HG02588 (cell line): ENCODE measurements around the gene PNP.
"Not testable (repeated sequence)": the region's sequence is repeated elsewhere in the genome, so short reads cannot be mapped to it uniquely, and the experiment has no call there.

Experiments
- ATAC-seq: cut with Tn5 transposase; IDR thresholded peaks from one replicate; pipeline ENCODE4 v1.9.1; 2021; ENCODE audit warnings: mild to moderate bottlenecking, moderate library complexity; ENCODE audit not compliant: unreplicated experiment

Gene PNP

DNA sequence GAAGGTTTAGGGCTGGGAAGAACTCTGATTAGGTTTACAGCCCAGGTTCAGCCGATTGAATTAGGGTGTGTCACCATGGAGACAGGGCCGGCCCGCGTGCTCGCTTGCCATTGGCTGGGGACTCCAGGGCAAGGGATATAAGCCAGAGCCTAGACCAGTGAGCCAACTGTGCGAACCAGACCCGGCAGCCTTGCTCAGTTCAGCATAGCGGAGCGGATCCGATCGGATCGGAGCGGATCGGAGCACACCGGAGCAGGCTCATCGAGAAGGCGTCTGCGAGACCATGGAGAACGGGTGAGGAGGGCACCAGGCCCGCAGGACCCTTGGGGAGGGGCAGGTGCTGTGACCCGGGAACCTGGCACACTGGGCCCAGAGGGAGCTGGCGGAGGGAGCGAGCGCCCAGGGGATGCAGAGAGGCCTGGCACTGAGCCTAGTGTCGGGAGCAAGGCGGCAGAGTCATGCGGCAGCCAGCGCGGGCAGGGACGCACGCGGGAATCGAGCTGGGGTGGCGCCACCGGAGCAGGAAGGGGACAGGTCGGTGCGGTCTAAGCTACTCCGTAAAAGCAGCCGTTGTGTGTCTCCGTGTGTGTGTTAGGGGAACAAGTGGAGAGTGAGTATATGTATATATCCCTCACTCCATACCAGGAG lies at the start of gene PNP:
PNP (plus strand) TSS at position 165 of the 648 bp plus-strand sequence; CDS start at position 284, 119 bp downstream.
- peak; percentile 96 for ATAC-seq

DNA sequence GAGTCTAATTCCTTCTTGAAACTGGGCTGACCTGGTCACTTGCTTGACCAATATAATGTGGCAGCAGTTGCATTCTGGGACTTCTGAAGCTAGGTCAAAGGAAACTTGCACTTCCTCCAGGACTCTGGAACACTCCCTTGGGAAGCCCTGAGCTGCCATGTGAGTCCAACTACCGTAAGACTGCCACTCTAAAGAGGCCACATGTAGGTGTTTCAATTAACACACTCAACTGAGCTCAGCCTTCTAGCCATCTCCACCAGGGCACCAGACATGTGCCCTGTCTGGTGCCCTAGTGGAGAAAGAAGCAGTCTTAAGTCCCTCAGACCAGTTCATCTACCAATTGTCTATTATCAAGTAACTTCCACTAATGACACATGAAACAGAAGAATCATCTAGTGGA lies 49.8 kb upstream of the PNP start:
- ATAC-seq: no peak

GRCh38 chr14:20421267-20421666 lies 47.9 kb upstream of the PNP start:
- ATAC-seq: no peak

- no peak for ATAC-seq
These were observed 46.3 kb upstream of the PNP start for GRCh38 chr14:20422886-20423285.

GRCh38 chr14:20424851-20425250 lies 44.4 kb upstream of the PNP start:
- ATAC-seq: no peak

DNA sequence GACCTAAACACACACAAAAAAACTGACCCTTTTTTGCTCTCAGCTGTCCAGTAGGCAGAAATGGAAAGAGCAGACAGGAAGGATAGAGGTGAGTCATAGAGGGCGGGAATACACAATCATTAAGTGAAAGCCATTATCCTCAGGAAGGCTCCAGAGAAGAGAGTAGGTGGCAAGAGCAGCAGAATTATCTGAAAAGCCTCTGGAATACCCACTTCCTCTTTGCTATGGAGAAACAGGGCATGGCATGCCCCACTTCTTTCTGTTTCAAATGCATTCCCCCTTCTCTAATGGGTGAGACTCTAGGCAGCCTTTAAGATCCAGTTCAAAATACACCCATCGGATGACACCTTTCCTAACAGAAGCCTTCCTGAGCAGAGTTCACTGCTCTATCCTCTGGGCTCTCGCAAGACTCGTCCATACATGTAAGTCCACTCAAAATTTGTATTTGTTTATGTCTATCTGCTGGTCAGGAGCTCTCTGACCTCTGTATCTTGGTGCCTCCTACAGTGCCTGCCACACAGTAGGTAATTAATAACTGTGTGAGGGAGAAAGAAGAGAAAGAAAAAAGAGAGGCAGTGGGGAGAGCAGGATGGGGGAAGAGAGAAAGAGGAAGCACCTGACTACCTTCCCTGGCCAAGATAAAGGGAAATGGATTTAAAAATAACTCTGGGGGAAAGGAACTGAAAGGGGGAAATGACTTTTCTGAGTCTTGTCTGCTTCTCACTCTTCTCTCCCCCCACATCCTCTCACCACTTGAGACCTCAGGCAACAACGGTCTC lies 41.8 kb upstream of the PNP start:
- ATAC-seq: peak; percentile 71

DNA sequence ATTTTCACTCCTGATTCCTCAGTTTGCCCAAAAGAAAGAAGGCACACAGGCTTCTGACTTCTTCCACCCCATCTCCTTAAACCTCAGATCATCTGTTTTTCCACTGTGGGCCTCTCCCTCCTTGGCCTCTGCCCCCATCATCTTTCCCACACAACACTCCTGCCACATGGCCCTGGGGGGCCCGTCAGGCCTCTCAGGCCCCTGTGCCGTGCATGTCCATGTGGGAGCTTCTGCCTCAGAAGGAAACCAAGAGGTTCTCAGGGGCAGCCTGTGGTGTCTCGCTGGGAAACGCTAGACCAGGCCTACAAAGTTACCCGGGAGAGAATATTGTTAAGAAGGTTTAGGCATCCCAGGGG lies 41.2 kb upstream of the PNP start:
- ATAC-seq: peak; percentile 27

DNA sequence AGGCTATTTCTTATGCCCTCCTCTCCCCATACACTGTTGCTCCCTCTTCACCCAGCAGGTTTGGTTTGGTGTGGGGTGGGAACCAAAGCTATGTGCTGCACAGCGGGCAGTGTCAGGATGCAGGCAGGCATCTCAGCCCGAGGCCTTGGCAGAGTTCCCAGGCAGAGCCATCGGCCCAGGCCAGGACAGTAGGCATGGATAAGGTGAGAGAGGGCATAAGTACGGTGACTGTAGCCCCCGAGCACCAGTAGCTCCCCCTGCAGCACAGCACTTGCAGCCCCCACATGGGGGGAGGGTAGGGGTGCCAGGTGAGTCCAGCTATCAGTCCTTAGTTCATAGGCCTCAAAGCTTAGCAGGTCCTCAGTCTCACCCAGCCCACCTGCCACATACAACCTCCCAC lies 40.4 kb upstream of the PNP start:
- ATAC-seq: no peak

GRCh38 chr14:20429801-20430669 lies 39.2 kb upstream of the PNP start:
- ATAC-seq: no peak

DNA sequence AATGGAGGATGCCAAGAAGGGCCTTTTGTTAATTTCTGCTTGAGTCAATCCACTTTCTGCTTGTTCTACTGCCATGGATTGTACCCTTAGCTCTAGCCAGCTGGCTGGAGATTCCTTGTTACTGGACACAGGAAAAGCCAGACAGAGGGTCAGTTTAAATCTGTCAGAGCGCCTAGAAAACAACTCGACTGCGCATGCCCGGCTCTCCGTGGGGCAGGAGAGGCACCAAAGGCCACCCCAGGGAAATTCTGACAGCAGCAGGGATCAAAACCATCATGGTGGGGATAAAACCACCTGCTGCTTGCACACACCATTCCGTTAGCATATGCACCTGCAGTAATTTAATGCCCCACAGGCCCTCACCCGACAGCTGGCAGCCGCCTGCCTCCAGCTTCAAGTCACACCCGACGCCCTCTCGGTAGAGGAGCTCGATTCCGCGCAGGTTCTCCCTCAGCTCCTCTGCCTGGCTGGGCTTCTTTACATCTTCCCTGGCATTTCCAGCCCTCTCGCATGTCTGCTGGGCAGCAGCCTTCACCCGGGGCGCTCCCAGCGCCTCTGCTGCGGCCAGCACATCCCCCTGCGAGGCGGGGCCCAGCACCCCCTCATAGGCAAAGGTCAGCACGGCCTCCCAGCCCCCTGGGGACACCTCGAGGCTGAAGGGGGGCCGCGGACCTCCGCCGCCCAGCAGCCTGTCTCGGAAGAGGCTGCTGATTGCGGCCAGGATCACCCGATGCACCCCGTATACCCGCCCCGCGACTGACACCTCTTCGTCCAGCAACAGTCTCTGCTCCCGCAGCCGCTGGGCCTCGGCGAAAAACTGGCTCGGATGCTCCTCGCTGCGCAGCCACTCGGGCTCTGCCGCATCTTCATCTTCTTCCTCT lies 34.3 kb upstream of the PNP start:
- ATAC-seq: no peak

DNA sequence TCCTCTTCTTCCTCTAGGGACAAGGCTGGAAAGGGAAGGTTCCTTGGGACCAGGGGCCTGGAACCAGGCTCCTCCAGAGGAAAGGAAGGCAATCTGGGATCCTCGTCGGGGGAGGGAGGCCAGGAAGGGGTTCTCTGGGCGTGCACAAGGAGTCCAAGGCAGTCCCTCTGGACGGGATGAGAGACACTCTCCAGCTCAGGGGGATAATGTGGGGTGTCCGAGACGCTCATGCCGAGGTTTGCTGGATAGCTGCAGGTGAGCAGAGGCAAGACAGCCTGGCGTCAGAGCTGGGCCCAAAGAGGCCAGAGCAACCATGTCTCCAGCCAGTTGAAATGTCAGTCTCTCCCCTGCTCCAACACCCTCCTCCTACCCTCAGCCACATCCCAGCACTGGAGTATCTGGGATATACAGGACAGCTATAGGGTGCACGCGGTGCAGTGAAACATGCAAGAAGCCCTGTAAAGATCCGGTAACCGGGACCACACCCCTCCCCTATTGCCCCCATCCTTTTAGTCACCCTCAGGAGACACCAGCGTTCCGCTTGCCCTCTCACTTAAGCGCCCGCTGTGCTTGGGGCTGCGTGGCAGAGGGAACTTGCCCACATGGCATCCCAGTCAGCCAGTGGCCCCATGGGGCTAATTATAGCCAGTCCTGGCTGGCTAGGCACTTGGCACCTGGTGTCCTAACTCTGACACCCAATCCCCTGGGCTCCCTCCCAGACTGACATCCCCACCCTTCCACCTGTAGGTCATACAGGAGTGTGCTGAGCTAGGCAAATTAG lies 33.4 kb upstream of the PNP start, which contains the start of gene KLHL33:
KLHL33 (minus strand) TSS at position 585 of the 781 bp plus-strand sequence; CDS start at position 230, 355 bp downstream.
- ATAC-seq: no peak

- ATAC-seq: no peak
These were observed 32.8 kb upstream of the PNP start for GRCh38 chr14:20436363-20436755.

GRCh38 chr14:20438664-20439063 lies 30.5 kb upstream of the PNP start:
- ATAC-seq: no peak

DNA sequence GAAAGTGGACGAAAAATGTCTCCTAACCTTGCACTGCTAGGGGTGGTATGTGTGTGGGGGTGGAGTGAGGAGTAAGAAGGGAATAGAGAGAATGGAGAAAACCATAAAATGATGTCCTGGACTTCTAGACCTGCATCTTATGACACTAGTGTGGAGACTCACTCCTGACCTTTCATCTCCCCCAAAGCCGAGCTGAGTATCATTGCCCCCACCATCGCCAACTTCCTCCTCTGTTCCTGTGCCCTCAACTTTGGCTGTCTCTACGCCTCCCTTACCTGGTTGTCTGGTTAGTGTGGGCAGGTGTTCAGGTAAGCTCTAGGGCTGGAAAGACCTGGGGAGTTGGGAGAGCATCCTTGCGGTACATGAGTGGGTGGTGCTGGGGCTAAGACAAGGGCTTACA lies 28.7 kb upstream of the PNP start:
- no peak for ATAC-seq

DNA sequence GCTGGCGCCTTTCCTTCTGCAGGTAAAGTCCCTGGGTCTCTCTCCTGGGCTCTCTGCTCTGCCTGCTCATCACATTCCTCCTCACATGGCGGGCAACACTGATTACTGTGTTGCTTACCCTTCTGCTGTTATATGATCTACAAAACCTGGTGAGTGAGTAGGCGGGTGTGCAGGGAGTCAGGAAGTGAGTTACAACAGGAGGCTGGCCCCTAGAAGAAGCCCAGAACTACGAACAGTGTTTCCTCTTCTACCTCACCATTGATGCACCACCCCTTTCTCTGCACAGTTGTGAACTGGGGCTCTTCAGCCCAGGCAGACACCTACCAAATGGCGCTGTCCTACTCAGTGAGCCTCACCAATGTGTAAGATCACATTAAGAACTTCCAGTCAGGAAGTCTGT lies 28.3 kb upstream of the PNP start:
- ATAC-seq: peak; percentile 73

DNA sequence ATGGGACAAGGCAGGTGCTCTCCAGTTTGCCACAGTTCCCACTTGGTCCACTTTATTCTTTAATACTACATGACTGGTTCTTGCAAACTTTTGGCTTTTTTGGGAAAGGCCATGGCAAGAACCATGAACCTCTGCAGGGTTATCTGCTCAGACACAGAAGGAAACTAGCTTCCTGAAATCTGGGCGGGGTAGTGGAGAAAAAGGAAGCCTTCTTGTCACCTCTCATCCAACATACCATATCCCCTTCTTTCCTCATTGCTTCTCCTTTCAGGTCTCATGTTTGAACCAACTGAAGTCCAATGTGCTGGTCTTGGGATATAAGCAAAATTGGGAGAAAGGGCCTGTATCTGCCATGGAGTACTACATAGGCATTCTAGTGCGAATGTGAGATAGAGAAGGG lies 27.7 kb upstream of the PNP start:
- ATAC-seq: no peak

GRCh38 chr14:20443650-20444049 lies 25.6 kb upstream of the PNP start:
- ATAC-seq: not testable (repeated sequence)

DNA sequence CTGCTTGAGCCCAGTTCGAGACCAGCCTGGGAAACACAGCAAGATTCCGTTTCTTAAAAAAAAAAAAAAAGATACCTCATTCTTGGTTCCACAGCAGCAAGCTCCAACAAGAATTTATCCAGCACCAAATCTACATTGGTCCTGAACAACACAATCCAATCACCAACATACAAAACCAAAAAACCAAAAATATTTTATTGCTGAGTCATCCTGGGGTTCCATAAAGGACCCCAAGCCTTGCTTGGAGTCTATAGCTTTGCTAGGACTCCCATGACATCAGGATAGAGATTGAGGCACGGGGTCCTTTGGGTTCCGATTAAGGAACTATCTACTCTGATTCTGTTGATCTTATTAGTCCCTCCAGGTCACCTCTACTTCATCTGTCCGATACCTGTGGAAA lies 22.3 kb upstream of the PNP start:
- no peak for ATAC-seq

- not testable (repeated sequence) for ATAC-seq
These were observed 16.4 kb upstream of the PNP start for GRCh38 chr14:20452831-20453230.
